Measurements from ENCODE around the gene TOR3A. TPM values are rescaled to one million over a fixed set of nuclear protein-coding genes. Genes with fewer than 3 reads are reported as not detected.

Gene TOR3A
- total RNA-seq, 1 donor from 2014 or later = 59.5 TPM

DNA sequence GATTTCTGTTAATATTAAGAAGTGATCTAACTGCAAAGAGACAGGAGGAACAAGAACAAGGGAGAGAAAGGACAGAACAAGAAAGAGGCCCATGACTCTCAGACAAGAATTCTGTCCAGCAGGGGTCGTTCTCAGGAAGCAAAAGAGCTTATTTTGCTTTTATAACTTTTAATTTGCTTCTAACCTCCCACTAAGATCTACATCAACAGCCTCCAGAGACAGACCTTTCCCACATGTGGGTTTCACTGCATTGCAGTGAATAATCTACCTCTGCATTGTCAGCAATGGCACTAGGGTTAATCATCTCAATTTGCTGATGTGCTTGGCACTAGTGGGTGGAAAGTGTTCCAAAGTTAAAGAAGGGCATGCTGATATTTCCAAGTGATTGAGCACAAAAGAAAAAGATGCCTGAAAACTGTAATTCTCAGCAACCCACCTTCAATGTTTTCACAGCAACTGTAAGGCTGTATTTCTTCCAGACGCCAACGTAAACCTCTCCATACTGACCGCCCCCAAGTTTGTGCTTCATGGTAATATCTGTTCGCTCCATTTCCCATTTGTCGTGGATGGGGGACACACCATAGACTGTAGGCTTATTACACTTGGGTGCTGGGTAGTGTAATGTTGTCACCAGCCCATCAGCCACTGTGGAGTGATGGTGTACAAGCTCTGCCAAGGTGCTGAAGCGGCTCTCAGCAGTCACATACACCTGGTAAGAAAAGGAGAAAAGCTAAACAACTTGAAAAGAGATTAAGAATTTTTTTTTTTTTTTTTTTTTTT, 39.5 kb downstream of the TOR3A start:
- POLR2A ChIA-PET = no interaction called here
- H3K9me3 Mint-ChIP-seq = no peaks in the 10 kb centered on the region
- H3K27me3 Mint-ChIP-seq = no peaks in the 10 kb centered on the region

DNA sequence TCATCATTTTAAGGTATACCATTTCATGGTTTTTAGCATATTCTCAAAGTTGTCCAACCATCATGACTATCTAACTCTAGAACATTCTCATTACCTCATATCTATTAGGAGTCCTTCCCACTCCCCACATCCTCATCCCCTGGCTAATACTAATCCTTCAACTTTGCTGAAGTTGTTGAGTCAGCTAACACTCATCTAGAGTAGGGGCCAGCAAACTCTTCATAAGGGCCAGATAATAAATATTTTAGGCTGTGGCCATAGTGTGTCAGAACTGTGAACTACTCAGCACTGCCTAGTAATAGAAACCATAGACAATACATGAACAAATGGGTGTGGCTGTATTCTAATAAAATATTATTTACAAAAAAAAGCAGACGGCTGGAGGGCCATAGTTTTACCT, 43.0 kb downstream of the TOR3A start:
- Mint-ChIP-seq H3K4me3 (no peak overlapping the region), H3K36me3 (ENCODE audit: low read depth) (peaks cover 29% of the 10 kb centered on the region), H3K9me3 (no peaks in the 10 kb centered on the region), H3K27ac (no peak overlapping the region), H3K4me1 (peaks cover 17% of the 10 kb centered on the region), H3K27me3 (no peaks in the 10 kb centered on the region)
- intact Hi-C loops (cut with micrococcal nuclease) = loop anchor here (5.0 kb wide), 2 partner anchors 102 to 593 kb away; partner anchors contain the start of gene ABL2
- ChIA-PET POLR2A (no interaction called here), CTCF (no interaction called here)
- no peak for ATAC-seq (ENCODE audit: low read depth)
- DNase-seq = no peak
- TF ChIP-seq, protein P1, sequence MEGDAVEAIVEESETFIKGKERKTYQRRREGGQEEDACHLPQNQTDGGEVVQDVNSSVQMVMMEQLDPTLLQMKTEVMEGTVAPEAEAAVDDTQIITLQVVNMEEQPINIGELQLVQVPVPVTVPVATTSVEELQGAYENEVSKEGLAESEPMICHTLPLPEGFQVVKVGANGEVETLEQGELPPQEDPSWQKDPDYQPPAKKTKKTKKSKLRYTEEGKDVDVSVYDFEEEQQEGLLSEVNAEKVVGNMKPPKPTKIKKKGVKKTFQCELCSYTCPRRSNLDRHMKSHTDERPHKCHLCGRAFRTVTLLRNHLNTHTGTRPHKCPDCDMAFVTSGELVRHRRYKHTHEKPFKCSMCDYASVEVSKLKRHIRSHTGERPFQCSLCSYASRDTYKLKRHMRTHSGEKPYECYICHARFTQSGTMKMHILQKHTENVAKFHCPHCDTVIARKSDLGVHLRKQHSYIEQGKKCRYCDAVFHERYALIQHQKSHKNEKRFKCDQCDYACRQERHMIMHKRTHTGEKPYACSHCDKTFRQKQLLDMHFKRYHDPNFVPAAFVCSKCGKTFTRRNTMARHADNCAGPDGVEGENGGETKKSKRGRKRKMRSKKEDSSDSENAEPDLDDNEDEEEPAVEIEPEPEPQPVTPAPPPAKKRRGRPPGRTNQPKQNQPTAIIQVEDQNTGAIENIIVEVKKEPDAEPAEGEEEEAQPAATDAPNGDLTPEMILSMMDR (IDR thresholded peaks at IDR 0.05) = no peak

More for the DNA sequence above, 39.5 kb downstream of the TOR3A start:
- Mint-ChIP-seq H3K36me3 (ENCODE audit: low read depth) (peaks cover 56% of the 10 kb centered on the region), H3K4me3 (no peak overlapping the region), H3K4me1 (peaks cover 8% of the 10 kb centered on the region), H3K27ac (no peak overlapping the region)
- intact Hi-C loops (cut with micrococcal nuclease) = loop anchor here (1.0 to 5.0 kb wide), 7 partner anchors 42 to 589 kb away; partner anchors contain the start of genes ABL2 and AXDND1
- TF ChIP-seq, protein P1 (IDR thresholded peaks at IDR 0.05) = peak; percentile 66
- CTCF ChIA-PET = interaction anchor here (0.7 to 3.4 kb wide), 20 partner anchors 9 to 811 kb away, joined by 3 to 52 read pairs (median 4); partner anchors contain the start of genes AXDND1, SOAT1 and TOR3A
- ATAC-seq (ENCODE audit: low read depth) (peak; percentile 47), DNase-seq (no peak)

DNA sequence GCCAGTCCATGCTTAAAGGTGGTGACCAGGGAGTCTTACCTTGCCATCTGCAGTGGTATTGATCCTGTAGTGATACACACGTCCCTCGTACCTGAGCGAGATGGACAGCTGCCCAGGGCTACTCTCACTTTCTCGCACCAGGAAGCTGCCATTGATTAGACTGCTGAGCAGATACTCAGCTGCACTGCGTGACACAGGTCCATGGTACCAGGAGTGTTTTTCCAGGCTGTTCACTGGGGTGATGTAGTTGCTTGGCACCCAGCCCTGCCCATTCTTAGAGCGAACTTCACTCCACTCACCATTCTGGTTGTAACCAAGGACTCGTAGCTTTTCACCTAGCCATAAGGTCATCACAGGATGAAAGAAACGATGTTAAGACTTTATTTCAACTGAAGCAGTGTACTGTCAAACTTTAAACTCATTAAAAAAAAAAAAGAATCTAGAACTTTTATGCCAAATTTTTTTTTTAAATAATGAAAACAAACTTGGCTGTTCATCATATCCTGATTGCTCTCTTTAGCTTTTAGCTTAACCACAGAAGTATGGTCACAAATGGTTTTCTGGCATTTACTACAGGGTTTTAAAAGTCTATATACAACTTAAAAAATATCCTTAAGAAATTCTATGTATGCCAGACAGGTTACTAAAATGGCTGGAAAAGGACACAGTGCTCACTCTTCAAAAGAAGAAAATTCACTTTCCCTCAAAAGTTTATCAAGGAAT, 44.6 kb downstream of the TOR3A start:
- no peak for DNase-seq
- Mint-ChIP-seq H3K4me3 (no peak overlapping the region), H3K27ac (no peak overlapping the region), H3K4me1 (peaks cover 18% of the 10 kb centered on the region), H3K27me3 (no peaks in the 10 kb centered on the region), H3K36me3 (ENCODE audit: low read depth) (peaks cover 27% of the 10 kb centered on the region), H3K9me3 (no peaks in the 10 kb centered on the region)
- POLR2A ChIA-PET = interaction anchor here (1.0 to 1.7 kb wide), 2 partner anchors 10 to 167 kb away, joined by 3 to 4 read pairs; partner anchors contain the start of gene SOAT1
- intact Hi-C loops (cut with micrococcal nuclease) = no loop called here
- ATAC-seq (ENCODE audit: low read depth) = no peak
- CTCF ChIA-PET = interaction anchor here (0.7 kb wide), 2 partner anchors 68 to 123 kb away, joined by 3 read pairs; no protein-coding TSS in a partner anchor
- TF ChIP-seq, protein P1 (IDR thresholded peaks at IDR 0.05) = no peak

DNA sequence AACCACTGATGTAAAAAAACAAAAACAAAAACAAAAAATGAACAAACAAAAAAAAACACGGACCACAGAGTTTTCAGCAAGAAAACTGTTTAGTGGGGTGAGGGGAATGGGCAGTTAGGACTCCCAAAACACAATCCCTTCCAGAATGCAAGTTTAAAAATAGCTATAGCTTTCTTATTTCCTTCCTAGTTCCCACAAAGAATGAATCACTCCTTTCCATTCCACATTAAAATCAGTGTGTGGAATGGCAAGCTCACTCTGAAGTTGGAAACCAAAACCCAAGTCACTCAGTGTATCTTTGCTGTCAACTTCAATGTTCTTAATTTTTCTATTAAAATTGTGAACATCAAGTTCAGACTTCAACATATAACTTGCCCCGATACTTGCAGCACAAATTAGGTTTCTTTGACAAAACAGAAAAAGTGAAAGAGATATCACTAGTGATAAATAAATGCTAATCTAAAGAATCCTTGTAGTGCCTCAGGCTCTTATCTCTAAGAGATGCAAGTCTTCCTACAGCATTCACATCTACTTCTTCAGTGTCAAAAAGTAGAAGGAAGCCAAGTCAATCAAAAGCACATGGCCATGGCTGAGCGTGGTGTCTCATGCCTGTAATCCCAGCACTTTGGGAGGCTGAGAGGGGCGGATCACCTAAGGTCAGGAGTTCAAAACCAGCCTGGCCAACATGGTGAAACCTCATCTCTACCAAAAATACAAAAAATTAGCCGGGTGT, 45.5 kb downstream of the TOR3A start:
- TF ChIP-seq, protein P1 (IDR thresholded peaks at IDR 0.05) = no peak
- H3K27me3 Mint-ChIP-seq = no peaks in the 10 kb centered on the region
- H3K36me3 Mint-ChIP-seq (ENCODE audit: low read depth) = peaks cover 25% of the 10 kb centered on the region
- no peaks in the 10 kb centered on the region for H3K9me3 Mint-ChIP-seq
- POLR2A ChIA-PET = interaction anchor here (1.7 kb wide), 1 partner anchor 11 kb away, joined by 4 read pairs; no protein-coding TSS in a partner anchor
- ATAC-seq (ENCODE audit: low read depth) = no peak
- no peak for DNase-seq
- no peak overlapping the region for H3K27ac Mint-ChIP-seq
- CTCF ChIA-PET = no interaction called here
- peaks cover 18% of the 10 kb centered on the region for H3K4me1 Mint-ChIP-seq
- intact Hi-C loops (cut with micrococcal nuclease) = no loop called here
- H3K4me3 Mint-ChIP-seq = no peak overlapping the region
